Parathyroid adenoma (tissue), 2 donors: ENCODE data around the gene ZNF234.
"Not testable (repeated sequence)": the region's sequence is repeated elsewhere in the genome, so short reads cannot be mapped to it uniquely, and the experiment has no call there.

Experiments used
- H2AFZ ChIP-seq: fragments of 300-600 bp; sonication (generic); one replicate; pipeline ENCODE4 v1.7.0; 2017; ENCODE audit warnings: antibody characterized with exemption, mild to moderate bottlenecking
- H3K27ac ChIP-seq: fragments of 300-600 bp; sonication (generic); one replicate; pipeline ENCODE4 v1.7.0; 2017
- H3K27me3 ChIP-seq: fragments of 300-600 bp; sonication (generic); one replicate; pipeline ENCODE4 v1.7.0; 2017; ENCODE audit warnings: low read length; ENCODE audit not compliant: control insufficient read depth, insufficient read depth
- H3K36me3 ChIP-seq: fragments of 300-600 bp; sonication (generic); one replicate; pipeline ENCODE4 v1.7.0; 2017; ENCODE audit warnings: low read length; ENCODE audit not compliant: control insufficient read depth, insufficient read depth
- H3K4me1 ChIP-seq: fragments of 300-600 bp; sonication (generic); one replicate; pipeline ENCODE4 v1.7.0; 2017; ENCODE audit warnings: control low read depth
- H3K4me2 ChIP-seq: fragments of 300-600 bp; sonication (generic); one replicate; pipeline ENCODE4 v1.7.0; 2017; ENCODE audit warnings: low read length
- H3K4me3 ChIP-seq: fragments of 300-600 bp; sonication (generic); one replicate; pipeline ENCODE4 v1.7.0; 2017; ENCODE audit warnings: low read depth, low read length
- H3K79me2 ChIP-seq: fragments of 300-600 bp; sonication (generic); one replicate; pipeline ENCODE4 v1.7.0; 2017; ENCODE audit warnings: control low read depth
- H3K9ac ChIP-seq: fragments of 300-600 bp; sonication (generic); one replicate; pipeline ENCODE4 v1.7.0; 2017; ENCODE audit warnings: mild to moderate bottlenecking
- H3K9me3 ChIP-seq: fragments of 300-600 bp; sonication (generic); one replicate; pipeline ENCODE4 v1.7.0; 2017; ENCODE audit warnings: low read length; ENCODE audit not compliant: control insufficient read depth
- TF ChIP-seq, protein P1 (sequence below): fragments of 300-600 bp; sonication (generic); IDR thresholded peaks from one replicate; pipeline ENCODE4 v1.7.0; 2017; ENCODE audit warnings: antibody characterized with exemption, mild to moderate bottlenecking
- donor health status: primary hyperparathyroidism.

The ZNF234 gene

GRCh38 chr19:44113784-44114390 lies 27.5 kb upstream of the ZNF234 start:
- H3K9ac ChIP-seq, result peak overlapping the region; percentile 35
- H3K9me3 ChIP-seq, result no peaks in the 10 kb centered on the region
- TF ChIP-seq, protein P1, sequence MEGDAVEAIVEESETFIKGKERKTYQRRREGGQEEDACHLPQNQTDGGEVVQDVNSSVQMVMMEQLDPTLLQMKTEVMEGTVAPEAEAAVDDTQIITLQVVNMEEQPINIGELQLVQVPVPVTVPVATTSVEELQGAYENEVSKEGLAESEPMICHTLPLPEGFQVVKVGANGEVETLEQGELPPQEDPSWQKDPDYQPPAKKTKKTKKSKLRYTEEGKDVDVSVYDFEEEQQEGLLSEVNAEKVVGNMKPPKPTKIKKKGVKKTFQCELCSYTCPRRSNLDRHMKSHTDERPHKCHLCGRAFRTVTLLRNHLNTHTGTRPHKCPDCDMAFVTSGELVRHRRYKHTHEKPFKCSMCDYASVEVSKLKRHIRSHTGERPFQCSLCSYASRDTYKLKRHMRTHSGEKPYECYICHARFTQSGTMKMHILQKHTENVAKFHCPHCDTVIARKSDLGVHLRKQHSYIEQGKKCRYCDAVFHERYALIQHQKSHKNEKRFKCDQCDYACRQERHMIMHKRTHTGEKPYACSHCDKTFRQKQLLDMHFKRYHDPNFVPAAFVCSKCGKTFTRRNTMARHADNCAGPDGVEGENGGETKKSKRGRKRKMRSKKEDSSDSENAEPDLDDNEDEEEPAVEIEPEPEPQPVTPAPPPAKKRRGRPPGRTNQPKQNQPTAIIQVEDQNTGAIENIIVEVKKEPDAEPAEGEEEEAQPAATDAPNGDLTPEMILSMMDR, result no peak
- H2AFZ ChIP-seq, result peak overlapping the region; percentile 90
- peak overlapping the region; percentile 84 for H3K4me3 ChIP-seq
- H3K36me3 ChIP-seq, result no peaks in the 10 kb centered on the region
- peak overlapping the region; percentile 70 for H3K4me2 ChIP-seq
- H3K27ac ChIP-seq, result peak overlapping the region; percentile 51
- no peaks in the 10 kb centered on the region for H3K27me3 ChIP-seq
- peaks cover 3% of the 10 kb centered on the region for H3K79me2 ChIP-seq
- no peaks in the 10 kb centered on the region for H3K4me1 ChIP-seq

- not testable (repeated sequence) for H3K27me3 ChIP-seq, H3K4me1 ChIP-seq, H3K9me3 ChIP-seq, H3K36me3 ChIP-seq, H3K27ac ChIP-seq, H2AFZ ChIP-seq, H3K4me3 ChIP-seq, H3K79me2 ChIP-seq, H3K9ac ChIP-seq, H3K4me2 ChIP-seq
These were observed 20.2 kb upstream of the ZNF234 start for GRCh38 chr19:44121162-44121561.

GRCh38 chr19:44131955-44132354 lies 9.4 kb upstream of the ZNF234 start:
- Histone ChIP-seq H3K4me1 (no peaks in the 10 kb centered on the region), H3K79me2 (peaks cover 2% of the 10 kb centered on the region), H3K4me2 (no peak overlapping the region), H3K27me3 (no peaks in the 10 kb centered on the region), H3K27ac (no peak overlapping the region), H3K9ac (no peak overlapping the region), H3K4me3 (no peak overlapping the region), H3K36me3 (peaks cover 4% of the 10 kb centered on the region), H2AFZ (no peak overlapping the region), H3K9me3 (no peaks in the 10 kb centered on the region)
- TF ChIP-seq, protein P1, result no peak

DNA sequence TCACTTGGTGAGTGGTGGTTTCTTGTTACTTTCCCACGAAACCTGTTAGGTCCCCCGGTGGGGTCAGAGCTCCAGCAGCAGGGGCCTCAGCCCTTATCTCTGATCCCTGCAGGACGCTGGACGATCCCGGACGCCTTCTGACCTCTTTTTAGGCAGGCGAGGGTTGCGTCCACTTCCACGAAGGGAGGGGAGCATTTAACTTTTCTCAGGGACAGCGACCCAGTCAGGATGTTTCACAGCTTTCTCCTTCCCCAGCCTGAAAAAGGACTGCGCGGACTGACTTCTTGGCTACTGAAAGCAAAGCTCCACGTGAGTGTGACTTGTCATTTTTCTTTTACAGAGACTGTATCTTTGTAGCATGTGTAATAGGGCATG lies 692 bp downstream of the ZNF234 start:
- Histone ChIP-seq H3K9me3 (no peaks in the 10 kb centered on the region), H3K79me2 (no peaks in the 10 kb centered on the region), H3K9ac (no peak overlapping the region), H3K36me3 (no peaks in the 10 kb centered on the region), H3K4me3 (peak overlapping the region; percentile 79), H3K27ac (peak overlapping the region; percentile 70), H3K4me1 (no peaks in the 10 kb centered on the region), H3K4me2 (peak overlapping the region; percentile 87), H3K27me3 (no peaks in the 10 kb centered on the region), H2AFZ (peak overlapping the region; percentile 90)
- TF ChIP-seq, protein P1, result no peak

DNA sequence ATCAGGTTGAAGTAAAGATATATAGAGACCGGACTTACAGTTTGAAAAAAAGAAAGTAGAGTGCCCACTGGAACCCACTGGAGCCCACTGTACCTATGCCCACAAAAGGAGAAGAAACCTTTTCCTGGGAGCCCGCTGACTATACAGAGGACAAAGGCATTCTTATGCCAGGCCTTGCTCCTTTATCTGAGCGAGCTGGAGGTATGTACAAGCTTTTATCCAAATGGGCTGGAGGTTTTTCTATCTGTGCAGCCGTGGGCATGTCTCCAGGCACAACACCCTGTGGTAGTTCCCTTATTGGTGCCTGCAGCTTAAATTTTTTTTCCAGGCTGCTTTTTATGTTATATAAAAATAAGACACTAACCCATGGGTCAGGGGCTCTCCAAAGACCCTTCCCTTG lies 8.4 kb downstream of the ZNF234 start:
- Histone ChIP-seq H3K9me3 (no peaks in the 10 kb centered on the region), H3K79me2 (no peaks in the 10 kb centered on the region), H3K36me3 (no peaks in the 10 kb centered on the region), H3K4me3 (no peak overlapping the region), H3K27me3 (no peaks in the 10 kb centered on the region), H3K9ac (no peak overlapping the region), H3K4me1 (no peaks in the 10 kb centered on the region), H3K4me2 (no peak overlapping the region), H2AFZ (no peak overlapping the region), H3K27ac (no peak overlapping the region)
- TF ChIP-seq, protein P1, result no peak
